Brain microvascular endothelial cell (primary cell): ENCODE data around the gene UBE2K.
A peak's percentile ranks its signal among the peaks of the same experiment; 100 is the strongest.

ENCODE experiments used
- DNase-seq: peaks from one replicate; pipeline ENCODE4 v3.0.0-alpha.2; 2020
- H3K27ac ChIP-seq: fragments of 250-450 bp; sonication (Bioruptor Pico); 2 replicates; pipeline ENCODE4 v1.5.1; 2020; ENCODE audit warnings: mild to moderate bottlenecking, moderate library complexity
- H3K27me3 ChIP-seq: fragments of 250-450 bp; sonication (Bioruptor Pico); replicated peaks from 2 replicates; pipeline ENCODE4 v1.5.1; 2020; ENCODE audit warnings: mild to moderate bottlenecking
- H3K36me3 ChIP-seq: fragments of 250-450 bp; sonication (Bioruptor Pico); replicated peaks from 2 replicates; pipeline ENCODE4 v1.5.1; 2020; ENCODE audit warnings: mild to moderate bottlenecking
- H3K4me3 ChIP-seq: 2 replicates; pipeline ENCODE4 v1.5.1; 2011; ENCODE audit warnings: low read depth, mild to moderate bottlenecking, control low read depth, low read length, moderate library complexity
- CTCF ChIP-seq: IDR thresholded peaks from 2 replicates; pipeline ENCODE4 v1.5.1; 2011; ENCODE audit warnings: low read depth, mild to moderate bottlenecking, moderate library complexity, low read length, control low read depth, inconsistent platforms; ENCODE audit errors: missing control alignments
- in situ Hi-C: cut with HindIII; loops from 2 replicates; pipeline ENCODE4 v1.10.0; 2017; ENCODE audit warnings: low sequenced_read_pairs, low pct_ligation_motif_present

The UBE2K gene

GRCh38 chr4:39682138-39682537, 15.8 kb upstream of the UBE2K start:
- Histone ChIP-seq H3K4me3 (no peak overlapping the region), H3K27ac (no peak overlapping the region), H3K27me3 (no peaks in the 10 kb centered on the region), H3K36me3 (no peaks in the 10 kb centered on the region)
- TF ChIP-seq CTCF, result no peak
- no peak for DNase-seq
- in situ Hi-C loops, result no loop called here

GRCh38 chr4:39685990-39686389, 11.9 kb upstream of the UBE2K start:
- Histone ChIP-seq H3K27ac (no peak overlapping the region), H3K4me3 (no peak overlapping the region), H3K36me3 (no peaks in the 10 kb centered on the region), H3K27me3 (no peaks in the 10 kb centered on the region)
- DNase-seq, result no peak
- in situ Hi-C loops, result no loop called here
- no peak for TF ChIP-seq CTCF

- no peak overlapping the region for H3K27ac ChIP-seq
- TF ChIP-seq CTCF, result no peak
- no peak overlapping the region for H3K4me3 ChIP-seq
- no peak for DNase-seq
- H3K27me3 ChIP-seq, result no peaks in the 10 kb centered on the region
- H3K36me3 ChIP-seq, result no peaks in the 10 kb centered on the region
- in situ Hi-C loops, result no loop called here
Observed at GRCh38 chr4:39687014-39687413, 10.9 kb upstream of the UBE2K start.

GRCh38 chr4:39689970-39690369, 8.0 kb upstream of the UBE2K start:
- Histone ChIP-seq H3K27ac (no peak overlapping the region), H3K27me3 (no peaks in the 10 kb centered on the region), H3K36me3 (no peaks in the 10 kb centered on the region), H3K4me3 (no peak overlapping the region)
- no peak for TF ChIP-seq CTCF
- in situ Hi-C loops, result no loop called here
- DNase-seq, result no peak

GRCh38 chr4:39698424-39699009, 581 bp downstream of the UBE2K start:
- Histone ChIP-seq H3K36me3 (peaks cover 2% of the 10 kb centered on the region), H3K27ac (peak overlapping the region; percentile 94), H3K27me3 (no peaks in the 10 kb centered on the region), H3K4me3 (peak overlapping the region; percentile 96)
- TF ChIP-seq CTCF, result peak; percentile 13
- DNase-seq, result no peak
- in situ Hi-C loops, result no loop called here
